RWPE1 (cell line): ENCODE results near the gene ANKRD34A.

Source experiments
- CTCF ChIA-PET: fragments of 350-600 bp; sonication (Branson Sonifier 250); formaldehyde crosslinking; extraction: SDS; loops from one replicate; lab custom pipeline; 2021; lab: Yijun Ruan, JAX
- POLR2A ChIA-PET: fragments of 400-600 bp; formaldehyde crosslinking; extraction: SDS; loops from one replicate; lab custom pipeline; 2020; ENCODE audit warnings: antibody characterized with exemption; ENCODE audit not compliant: low non-redundant PET; lab: Yijun Ruan, JAX
- DNase-seq: peaks from one replicate; pipeline ENCODE4 v3.0.0; 2012; ENCODE audit warnings: low spot score
- H3K27ac ChIP-seq: fragments of 450-650 bp; 2 replicates; pipeline ENCODE4 v1.5.1; 2017
- TF ChIP-seq, protein P1 (sequence below): fragments of 450-650 bp; conservative IDR thresholded peaks from 2 replicates; pipeline ENCODE4 v1.5.1; 2017; ENCODE audit warnings: low read depth, mild to moderate bottlenecking

Gene ANKRD34A

DNA sequence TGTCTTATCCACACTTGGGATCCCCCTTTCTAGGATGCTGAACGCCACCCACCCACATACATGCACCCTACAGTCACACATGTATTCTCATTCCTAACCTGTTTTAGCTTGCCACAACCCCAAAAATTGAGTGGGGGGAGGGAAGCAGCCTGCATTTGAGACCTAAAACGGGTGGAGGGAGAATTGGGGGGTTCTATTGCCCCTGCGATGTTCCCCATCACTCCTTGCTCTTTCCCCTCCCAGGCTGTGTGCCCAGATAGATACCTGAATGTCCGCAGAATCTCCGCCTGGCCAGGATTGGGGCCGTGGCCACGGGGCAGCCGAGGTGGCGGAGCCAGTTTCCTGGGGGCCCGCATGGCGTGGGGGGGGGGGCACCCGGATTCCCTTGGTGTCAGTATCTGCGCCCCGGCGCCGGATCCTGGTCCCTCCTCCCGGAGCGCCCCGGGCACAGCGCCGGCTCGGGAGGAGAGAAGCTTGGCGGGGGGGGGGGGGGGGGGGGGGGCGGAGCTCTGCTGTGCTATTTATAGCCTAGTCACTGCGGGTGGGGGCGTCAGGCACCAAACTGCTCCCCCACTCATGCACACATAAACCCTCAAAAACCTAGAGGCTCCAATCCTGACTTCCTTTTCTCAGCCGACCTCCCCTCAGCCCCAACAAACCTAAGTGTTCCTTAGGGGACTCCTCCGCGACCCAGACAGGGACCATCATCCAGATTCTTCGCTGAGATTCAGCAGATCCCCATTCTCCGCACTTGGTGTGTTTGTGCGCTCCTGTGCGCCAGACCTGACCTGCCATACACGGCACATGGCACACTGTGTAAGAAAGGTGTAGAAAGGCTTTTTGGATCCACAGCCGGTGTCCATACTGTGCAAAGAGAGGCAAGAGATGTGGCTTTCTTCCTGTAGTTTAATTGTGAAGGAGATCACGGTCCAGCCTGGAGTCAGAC is 1.9 kb downstream of the ANKRD34A start:
- POLR2A ChIA-PET = interaction anchor here (0.7 kb wide), 1 partner anchor 497 kb away, joined by 4 read pairs; no protein-coding TSS in a partner anchor
- TF ChIP-seq, protein P1, sequence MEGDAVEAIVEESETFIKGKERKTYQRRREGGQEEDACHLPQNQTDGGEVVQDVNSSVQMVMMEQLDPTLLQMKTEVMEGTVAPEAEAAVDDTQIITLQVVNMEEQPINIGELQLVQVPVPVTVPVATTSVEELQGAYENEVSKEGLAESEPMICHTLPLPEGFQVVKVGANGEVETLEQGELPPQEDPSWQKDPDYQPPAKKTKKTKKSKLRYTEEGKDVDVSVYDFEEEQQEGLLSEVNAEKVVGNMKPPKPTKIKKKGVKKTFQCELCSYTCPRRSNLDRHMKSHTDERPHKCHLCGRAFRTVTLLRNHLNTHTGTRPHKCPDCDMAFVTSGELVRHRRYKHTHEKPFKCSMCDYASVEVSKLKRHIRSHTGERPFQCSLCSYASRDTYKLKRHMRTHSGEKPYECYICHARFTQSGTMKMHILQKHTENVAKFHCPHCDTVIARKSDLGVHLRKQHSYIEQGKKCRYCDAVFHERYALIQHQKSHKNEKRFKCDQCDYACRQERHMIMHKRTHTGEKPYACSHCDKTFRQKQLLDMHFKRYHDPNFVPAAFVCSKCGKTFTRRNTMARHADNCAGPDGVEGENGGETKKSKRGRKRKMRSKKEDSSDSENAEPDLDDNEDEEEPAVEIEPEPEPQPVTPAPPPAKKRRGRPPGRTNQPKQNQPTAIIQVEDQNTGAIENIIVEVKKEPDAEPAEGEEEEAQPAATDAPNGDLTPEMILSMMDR = no peak
- peak overlapping the region; percentile 82 for H3K27ac ChIP-seq
- peak; percentile 52 for DNase-seq
- CTCF ChIA-PET = interaction anchor here (0.5 to 2.2 kb wide), 3 partner anchors 40 to 70 kb away, joined by 4 to 10 read pairs (median 4); no protein-coding TSS in a partner anchor

DNA sequence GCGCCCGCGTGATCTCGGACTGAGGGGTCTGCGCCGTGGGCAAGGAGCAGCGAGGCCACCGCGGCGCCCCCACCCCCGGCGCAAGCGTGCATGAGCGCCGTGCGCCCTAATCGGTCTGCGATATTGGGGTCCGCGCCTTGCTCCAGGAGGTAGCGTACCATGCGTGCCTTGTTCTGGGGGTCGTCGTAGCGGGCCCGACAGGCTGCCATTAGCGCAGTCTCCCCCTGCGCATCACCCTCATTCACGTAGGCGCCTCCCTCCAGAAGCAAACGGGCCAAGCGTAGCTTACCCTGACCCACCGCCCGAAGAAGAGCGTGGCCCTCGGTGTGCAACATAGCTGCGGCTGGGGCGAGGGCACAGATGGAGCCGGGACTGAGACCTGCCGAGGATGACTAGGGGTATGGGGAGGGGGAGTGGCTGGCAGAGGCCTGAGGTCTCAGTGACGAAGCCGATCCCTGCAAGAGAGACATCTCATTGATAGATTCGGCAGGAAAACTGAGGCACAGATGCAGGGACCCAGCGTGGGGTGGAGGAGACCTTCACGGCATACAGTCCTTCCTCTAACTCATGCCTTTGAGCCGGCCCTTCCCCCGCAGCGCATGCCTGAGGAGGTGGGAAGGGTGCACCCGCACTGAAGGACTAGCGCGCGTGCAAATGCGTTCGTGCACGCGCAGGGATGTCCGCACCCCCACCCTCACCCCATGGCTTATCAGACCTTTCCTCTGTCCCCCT is 2.8 kb downstream of the ANKRD34A start:
- TF ChIP-seq, protein P1 = no peak
- peak; percentile 19 for DNase-seq
- CTCF ChIA-PET = no interaction called here
- H3K27ac ChIP-seq = peak overlapping the region; percentile 82
- POLR2A ChIA-PET = interaction anchor here (0.8 kb wide), 1 partner anchor 34 kb away, joined by 3 read pairs; the partner anchor contains the start of gene RBM8A

DNA sequence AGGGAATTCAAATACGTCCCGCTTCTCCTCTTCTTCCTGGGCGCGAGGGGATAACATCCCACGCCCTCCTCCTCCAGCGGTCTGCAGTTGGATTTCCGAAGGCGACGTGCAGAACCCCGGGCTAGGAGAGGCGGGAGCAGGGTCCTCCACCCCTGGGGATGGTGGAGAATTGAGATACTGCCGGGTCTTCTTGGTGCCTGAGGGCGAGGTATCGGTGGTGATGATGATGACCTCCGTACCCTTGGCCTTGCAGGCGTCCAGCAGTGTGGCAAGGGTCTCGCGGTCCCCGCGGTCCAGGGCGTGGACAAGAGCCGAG is 3.3 kb downstream of the ANKRD34A start:
- ChIA-PET CTCF (no interaction called here), POLR2A (interaction anchor here (0.8 kb wide), 1 partner anchor 34 kb away, joined by 3 read pairs; the partner anchor contains the start of gene RBM8A)
- TF ChIP-seq, protein P1 = no peak
- DNase-seq = no peak
- peak overlapping the region; percentile 82; the same call in 1 of the 2 replicates for H3K27ac ChIP-seq

DNA sequence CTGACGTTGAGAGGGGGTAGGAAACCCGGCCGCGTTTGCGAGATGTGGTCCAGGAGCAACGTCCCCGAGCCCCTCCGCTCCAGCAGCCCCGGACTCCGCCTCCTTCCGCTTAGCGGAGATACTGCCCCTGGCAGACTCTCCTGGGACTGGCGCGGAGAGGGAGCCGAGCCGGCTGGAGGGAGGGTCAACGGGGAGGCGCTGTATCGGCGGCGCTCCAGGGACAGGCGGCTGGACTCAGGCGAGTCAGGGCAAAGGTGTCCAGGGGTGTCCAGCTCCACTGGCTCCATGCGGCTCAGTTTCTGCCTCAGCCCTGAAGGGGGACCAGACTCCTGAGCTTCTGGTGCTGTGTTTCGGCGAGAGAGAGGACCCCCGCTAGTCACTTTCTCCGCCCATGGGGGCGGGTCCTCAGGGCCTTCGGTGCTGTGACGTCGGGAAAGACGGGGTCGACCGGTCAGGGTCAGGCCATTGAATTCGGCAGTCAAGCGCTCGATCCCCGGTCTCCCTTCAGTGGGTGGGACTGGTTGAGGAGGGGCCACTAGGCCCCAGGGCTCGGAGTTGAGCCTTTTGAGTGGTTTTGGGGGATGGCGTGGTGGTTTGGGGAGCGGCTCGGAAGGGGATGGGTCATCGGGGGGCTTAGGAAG is 3.8 kb downstream of the ANKRD34A start:
- no peak for DNase-seq
- CTCF ChIA-PET = no interaction called here
- TF ChIP-seq, protein P1 = no peak

DNA sequence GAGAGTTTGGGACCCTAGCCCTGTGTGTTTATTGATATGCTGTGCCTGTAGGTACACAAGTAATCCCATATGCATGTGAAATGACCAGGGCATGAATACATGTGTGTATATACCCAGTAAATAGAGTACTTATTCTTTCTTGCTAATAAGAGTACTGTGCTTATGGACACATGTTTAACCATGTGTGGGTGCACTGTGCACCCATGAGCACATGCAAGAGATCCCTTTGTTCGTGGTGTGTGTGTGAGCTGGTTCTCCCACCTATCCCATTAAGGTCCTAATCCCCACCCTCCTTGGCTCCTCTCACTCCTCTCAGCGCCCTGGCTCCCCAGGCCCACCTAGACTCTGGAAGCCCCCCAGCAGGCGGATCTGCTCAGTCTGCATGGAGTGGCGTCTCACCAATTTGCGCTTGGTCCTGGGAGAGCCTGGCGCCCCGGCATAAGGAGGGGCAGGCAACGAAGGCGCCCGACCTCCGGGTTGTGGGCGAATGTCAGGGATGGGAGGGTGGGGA is 4.4 kb downstream of the ANKRD34A start:
- POLR2A ChIA-PET = no interaction called here
- no peak for DNase-seq
- CTCF ChIA-PET = no interaction called here
- H3K27ac ChIP-seq = no peak overlapping the region
- TF ChIP-seq, protein P1 = no peak

More for the DNA sequence above, 3.8 kb downstream of the ANKRD34A start:
- POLR2A ChIA-PET = no interaction called here
- H3K27ac ChIP-seq = peak overlapping the region; percentile 82; the same call in 1 of the 2 replicates
